ENCODE results near the gene NCOA1.

- no peak for TF ChIP-seq ZNF274 (IDR thresholded peaks at IDR 0.05; ENCODE audit: low read depth, low read length)
- no peak for TF ChIP-seq YY1 (IDR thresholded peaks at IDR 0.05; ENCODE audit: insufficient read depth, insufficient read length)
Measured at GRCh38 chr2:24618680-24619079, 127.6 kb downstream of the NCOA1 start.

All from NT2/D1 (cell line).